ENCODE data around the gene PGAP3.
A peak's percentile ranks its signal among the peaks of the same experiment; 100 is the strongest.
"Not testable (repeated sequence)": the region's sequence is repeated elsewhere in the genome, so short reads cannot be mapped to it uniquely, and the experiment has no call there.

PGAP3 gene

DNA sequence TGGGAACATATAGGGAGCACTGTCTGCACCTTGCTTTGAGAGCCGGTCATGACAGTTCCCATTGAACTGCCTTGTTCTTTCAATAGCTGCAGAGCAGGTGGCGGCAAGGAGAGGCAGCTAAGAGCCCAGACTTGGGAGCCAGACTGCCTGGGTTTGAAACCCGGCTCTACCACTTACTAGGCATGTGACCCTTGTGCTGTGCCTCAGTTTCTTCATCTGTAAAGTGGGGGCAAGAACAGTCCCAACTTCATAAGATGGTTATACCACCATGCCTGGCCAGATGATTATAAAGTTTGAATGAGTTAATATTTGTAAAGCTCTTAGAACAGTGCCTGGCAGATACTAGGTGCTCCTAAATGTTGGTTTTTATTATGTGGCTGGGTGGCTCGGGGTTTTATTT lies 26.4 kb upstream of the PGAP3 start:
- DNase-seq = no peak

DNA sequence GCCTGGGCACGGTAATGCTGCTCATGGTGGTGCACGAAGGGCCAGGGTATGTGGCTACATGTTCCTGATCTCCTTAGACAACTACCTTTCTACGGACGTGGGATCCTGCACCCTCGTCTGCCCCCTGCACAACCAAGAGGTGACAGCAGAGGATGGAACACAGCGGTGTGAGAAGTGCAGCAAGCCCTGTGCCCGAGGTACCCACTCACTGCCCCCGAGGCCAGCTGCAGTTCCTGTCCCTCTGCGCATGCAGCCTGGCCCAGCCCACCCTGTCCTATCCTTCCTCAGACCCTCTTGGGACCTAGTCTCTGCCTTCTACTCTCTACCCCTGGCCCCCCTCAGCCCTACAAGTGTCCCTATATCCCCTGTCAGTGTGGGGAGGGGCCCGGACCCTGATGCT lies 24.0 kb upstream of the PGAP3 start:
- DNase-seq = no peak

DNA sequence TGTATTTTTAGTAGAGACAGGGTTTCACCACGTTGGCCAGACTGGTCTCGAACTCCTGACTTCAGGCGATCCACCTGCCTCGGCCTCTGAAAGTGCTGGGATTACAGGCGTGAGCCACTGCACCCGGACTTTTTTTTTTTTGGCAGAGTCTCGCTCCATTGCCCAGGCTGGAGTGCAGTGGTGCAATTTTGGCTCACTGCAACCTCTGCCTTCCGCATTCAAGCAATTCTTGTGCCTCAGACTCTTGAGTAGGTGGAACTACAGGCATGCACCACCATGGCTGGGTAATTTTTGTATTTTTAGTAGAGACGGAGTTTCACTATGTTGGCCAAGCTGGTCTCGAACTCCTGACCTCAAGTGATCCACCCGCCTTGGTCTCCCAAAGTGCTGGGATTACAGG lies 23.2 kb upstream of the PGAP3 start:
- DNase-seq = not testable (repeated sequence)

DNA sequence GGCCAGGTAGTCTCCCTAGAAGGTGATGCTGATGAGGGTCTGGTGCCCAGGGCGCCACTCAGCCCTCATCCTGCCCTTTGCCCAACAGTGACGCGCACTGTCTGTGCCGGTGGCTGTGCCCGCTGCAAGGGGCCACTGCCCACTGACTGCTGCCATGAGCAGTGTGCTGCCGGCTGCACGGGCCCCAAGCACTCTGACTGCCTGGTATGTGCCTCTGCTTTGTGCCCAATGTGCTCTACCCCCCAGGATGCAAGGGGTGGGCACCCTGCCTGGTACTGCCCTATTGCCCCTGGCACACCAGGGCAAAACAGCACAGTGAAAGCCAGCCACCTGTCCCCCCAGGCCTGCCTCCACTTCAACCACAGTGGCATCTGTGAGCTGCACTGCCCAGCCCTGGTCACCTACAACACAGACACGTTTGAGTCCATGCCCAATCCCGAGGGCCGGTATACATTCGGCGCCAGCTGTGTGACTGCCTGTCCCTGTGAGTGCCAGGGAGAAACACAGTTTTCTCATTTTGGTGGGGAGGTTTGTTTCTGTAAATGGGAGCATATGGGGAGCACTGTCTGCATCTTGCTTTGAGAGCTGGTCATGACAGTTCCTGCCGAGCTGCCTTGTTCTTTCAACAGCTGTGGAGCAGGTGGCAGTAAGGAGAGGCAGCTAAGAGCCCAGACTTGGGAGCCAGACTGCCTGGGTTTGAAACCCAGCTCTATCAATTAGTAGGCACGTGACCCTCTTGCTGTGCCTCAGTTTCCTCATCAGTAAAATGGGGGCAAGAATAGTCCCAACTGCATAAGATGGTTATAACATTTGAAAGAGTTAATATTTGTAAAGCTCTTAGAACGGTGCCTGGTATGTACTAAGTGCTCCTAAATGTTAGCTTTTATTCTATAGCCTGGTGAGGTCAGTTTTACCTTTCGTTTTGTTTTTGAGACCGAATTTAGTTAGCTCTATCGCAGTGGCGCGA lies 22.4 kb upstream of the PGAP3 start:
- DNase-seq = no peak

DNA sequence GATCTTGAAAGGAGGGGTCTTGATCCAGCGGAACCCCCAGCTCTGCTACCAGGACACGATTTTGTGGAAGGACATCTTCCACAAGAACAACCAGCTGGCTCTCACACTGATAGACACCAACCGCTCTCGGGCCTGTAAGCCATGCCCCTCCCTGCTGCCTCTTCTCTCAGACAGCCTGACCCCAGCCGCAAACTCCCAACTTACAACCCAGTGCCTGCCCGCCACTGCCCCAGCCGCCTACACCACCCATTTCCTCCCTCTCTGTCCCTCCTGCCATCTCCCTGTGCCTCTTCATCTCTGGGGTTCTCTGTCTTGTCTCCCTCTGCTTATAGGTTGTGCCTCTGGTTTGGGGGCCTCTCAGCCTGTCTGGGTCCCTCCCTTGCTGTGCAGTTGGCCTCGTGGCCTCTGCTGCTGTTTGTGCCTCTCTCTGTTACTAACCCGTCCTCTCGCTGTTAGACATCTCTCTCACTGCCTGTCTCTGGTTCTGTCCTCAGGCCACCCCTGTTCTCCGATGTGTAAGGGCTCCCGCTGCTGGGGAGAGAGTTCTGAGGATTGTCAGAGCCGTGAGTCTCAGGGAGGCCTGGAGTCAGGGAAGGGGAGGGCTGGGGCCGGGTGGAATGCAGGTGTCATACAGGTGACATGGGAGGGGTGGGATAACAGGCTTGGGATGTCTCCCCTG lies 21.6 kb upstream of the PGAP3 start:
- DNase-seq = no peak

DNA sequence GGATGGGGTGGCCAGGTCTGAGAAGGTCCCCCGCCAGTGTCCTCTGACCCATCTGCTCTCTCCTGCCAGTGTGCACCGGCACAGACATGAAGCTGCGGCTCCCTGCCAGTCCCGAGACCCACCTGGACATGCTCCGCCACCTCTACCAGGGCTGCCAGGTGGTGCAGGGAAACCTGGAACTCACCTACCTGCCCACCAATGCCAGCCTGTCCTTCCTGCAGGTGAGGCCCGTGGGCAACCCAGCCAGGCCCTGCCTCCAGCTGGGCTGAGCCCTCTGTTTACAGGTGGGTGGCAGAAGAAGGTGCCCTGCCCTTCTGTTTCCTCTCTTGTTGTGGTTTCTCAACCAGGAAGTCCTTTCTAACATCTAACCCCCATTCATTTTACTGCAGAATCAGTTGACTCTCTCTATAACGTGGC lies 19.1 kb upstream of the PGAP3 start:
- DNase-seq = no peak

DNA sequence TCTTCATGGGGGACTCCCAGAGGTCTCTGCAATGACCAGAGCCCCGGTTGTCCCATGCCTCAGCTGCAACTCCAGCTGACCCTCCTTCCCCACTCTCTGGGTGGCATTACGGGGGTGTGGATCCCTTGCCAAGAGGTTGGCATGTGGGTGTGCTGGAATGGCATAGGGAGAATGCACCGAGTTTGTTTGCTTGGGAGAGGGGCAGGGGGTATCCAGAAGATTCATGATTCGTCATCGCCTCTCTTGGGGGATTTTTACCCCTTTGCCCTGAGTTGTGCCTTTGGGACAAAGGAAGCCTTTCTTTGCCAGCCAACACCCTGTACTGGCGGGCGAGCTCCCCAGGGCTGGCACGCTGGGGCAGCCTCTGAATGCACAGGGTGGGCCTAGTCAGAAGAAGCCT lies 18.5 kb upstream of the PGAP3 start:
- DNase-seq = no peak

DNA sequence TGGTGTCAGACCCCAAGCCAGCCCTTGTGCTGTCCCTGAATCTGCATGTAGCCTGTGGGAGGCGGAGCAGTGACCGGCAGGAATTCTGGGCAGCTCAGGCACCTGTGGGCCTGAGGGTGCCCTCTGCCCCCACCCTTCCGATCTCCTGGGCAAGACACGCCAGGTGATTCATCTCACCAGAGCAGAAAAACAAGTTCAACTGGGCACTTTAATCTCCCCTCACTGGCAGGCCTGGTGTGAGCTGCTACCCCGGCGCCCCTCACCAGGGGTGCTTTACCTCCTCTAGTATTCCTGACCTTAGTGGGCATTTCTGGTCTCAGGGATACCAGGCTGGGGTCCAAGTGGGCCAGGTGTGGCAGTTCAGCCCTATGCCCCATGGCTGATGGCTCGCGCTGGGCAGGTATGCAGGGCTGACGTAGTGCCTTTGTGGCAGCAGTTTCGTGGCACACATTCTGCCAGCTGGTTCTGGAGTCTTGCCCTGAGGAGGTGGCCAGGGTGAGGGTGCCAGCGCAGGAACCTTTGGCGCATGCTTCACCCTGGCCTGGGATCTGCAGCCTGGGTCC lies 18.0 kb upstream of the PGAP3 start:
- no peak for DNase-seq

DNA sequence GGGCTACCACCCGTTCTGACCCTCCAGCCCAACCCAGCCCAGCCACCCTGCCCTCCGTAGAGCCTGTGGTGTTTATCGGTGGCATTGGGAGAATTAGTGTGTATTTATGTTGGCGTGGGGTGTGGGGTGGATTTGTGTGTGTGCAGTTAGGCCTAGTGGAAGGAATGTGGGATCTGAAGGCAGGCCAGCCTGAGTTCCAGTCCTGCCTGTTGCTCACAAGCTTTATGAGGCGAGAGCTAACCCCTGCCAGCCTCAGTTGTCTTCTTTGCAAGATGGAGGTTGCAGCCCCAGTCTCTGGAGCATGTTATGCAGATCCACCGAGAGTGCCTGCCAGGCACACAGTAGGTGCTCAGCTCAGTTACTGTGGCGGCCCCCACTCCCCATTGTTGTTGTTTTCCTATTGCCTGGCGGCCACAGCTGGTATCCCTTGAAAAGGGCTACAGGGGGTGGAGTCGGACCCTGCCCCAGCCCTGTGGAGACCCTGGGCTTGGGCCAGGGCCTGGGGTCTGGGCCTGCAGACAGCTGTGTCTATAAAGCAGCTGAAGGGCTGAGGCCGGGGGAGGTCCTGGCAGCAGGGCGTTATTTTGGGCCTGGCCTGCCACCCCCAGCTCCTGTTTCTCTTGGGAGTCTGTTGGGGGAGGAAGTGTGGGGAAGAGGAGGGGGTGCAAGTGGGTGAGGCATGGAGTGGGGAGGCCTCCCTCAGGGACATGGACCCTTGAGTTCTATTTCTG lies 17.1 kb upstream of the PGAP3 start:
- DNase-seq = peak; percentile 24

DNA sequence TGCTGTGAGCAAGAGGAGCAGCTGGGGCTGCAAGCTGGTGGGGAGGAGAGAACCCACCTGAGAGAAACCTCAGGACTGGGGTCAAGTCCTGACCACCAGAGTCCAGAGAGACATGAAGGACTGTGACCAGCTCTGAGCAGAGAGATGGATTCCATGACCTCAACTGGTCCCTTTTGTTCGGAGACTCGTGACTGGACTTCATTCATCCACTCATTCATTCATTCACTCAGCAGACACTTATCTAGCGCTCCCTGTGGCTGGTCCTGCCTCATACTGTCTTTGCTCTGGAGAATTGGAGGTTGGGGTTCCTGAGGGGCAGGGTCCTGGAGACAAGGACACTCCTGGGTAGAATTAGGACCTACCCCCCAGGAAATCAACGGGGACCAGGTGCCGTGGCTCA lies 16.1 kb upstream of the PGAP3 start:
- DNase-seq = no peak

DNA sequence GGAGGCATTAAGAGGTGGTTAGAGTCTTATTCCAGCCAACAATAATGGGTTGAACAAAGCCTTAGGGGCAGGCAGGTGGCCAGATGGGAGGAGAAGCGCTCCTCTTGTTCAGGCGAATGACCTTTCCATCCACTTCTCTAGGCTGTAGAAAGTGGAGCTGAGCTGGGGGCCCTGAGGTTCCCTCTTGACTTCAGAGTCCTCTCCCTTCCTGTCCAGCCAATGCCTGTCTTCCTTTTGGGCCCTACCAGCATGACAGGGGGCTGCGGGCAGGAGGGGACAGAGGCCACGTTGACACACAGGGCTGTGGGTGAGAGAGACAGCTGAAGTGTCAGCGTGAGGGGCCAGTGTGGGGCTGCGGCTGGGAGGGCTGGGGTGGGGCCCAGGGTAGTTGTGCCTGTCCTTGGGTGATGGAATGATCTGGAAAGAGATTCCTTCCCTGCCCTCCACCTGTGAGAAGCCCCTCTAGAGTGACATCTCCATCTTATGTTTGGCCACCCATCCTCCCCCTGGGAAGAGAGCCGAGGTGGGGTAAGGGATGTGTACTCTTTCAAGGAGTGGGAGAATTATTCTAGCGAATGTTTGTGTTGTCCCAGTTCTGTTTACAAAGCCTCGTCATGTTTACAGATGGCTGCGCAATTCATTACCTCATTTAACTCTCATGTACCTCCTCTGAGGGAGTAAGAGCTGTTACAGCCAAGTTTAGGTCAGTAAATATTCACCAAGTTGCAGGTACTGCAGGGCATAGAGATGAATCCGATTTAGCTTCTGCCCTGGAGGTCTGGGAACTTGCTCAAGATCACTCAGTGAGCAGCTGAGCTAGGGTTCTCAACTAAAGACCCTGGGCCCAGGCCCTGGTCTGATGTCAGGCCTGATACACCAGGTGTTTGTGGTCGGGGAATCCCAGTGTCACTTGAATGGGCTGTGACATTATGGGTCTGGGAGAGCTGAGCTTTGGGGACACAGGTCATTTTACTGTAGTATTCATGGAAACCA lies 15.3 kb upstream of the PGAP3 start:
- no peak for DNase-seq

DNA sequence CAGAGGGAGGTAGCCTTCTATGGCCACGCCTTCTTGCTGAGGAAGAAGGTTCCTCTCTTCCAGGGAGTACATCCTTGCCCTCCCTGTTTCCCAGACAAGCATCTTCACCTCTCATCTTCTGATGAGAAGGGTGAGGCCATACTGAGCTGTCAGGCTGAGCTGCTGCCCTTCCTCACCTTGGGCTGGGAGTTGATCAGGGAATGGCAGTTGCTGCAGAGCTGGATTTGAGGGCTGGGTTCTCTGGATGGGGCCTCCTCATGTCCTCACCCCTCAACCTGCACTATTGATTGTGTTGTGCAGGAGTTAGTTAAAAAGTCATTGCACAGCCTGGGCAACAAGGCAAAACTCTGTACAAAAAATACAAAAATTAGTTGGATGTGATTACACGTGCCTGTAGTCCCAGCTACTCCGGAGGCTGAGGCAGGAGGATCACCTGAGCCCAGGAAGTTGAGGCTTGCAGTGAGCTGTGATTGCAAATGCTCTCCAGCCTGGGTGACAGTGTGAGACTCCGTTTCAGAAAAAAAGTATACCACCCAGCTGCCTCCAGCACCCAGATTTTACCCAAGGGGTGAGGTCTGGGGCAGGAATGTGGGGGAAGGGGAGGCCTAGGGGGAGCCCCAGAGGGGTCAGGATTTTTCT lies 14.0 kb upstream of the PGAP3 start:
- DNase-seq = no peak

DNA sequence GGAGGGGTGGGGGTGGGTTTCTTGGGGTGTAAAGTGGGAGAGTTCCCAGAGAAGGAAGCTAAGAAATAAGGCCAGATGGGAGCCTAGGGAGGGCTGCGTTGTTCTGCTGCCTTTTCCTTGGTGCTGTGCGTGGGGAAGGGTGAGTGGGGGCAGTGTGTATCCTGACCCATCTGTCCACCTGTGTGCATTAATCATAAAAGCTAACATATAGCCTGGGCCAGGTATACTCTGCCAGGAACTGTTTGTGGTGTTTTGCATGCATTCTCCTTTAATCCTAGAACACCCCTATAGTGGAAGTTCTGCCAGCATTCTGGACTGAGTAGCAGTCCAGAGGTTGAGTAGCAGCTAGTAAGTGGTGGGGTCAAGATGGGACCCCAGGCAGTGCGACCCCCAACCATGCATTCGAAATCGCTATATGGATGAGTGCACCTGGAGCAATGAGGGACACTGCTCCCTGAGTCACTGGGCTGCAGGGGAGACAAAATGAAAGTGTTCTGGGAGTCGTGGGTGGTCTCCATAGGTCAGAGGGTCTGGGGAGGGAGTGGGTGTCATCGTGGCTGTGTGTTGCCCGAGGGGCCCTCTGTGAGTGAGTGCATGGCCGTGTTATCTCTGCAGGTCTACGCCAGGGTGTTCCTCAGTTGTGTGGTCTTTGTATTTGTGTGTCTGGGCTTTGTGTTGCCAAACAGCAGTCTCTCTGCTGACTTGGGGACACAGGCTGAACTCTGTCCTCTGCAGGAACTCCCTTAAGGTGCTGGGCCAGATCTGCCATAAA lies 13.3 kb upstream of the PGAP3 start:
- no peak for DNase-seq

DNA sequence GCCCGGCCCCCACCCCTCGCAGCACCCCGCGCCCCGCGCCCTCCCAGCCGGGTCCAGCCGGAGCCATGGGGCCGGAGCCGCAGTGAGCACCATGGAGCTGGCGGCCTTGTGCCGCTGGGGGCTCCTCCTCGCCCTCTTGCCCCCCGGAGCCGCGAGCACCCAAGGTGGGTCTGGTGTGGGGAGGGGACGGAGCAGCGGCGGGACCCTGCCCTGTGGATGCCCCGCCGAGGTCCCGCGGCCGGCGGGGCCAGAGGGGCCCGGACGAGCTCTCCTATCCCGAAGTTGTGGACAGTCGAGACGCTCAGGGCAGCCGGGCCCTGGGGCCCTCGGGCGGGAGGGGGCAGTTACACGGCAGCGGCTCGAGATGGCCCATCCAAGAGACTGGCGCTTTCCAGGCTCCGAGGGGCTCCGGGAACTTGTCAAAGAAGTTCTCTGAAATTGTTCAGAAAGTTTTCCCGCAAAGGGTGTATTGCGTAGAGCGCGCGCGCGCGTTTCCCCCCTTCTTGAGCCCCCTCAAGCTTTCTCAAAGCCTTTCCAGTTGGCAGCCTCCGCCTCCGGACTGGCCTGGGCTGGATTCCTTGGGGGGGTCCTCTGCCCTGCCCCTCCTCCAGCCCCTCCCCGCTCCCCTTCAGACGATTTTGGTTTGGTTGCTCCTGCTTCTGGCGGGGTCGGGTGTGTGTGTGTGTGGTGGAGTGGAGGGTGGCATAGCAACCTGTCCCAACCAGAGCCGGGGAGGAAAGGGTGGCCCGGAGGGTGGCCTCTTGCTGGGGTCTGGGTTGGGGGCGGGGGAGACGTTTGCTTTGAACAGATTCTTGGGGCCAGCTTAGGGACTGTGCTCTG lies 12.5 kb upstream of the PGAP3 start:
- peak; percentile 19 for DNase-seq

DNA sequence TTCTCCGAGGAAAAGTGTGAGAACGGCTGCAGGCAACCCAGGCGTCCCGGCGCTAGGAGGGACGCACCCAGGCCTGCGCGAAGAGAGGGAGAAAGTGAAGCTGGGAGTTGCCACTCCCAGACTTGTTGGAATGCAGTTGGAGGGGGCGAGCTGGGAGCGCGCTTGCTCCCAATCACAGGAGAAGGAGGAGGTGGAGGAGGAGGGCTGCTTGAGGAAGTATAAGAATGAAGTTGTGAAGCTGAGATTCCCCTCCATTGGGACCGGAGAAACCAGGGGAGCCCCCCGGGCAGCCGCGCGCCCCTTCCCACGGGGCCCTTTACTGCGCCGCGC lies 11.9 kb upstream of the PGAP3 start, which contains the start of gene ERBB2:
Gene ERBB2 (plus strand): TSS at position 247 of the 330 bp plus-strand sequence. CDS start 175 bp downstream, outside the sequence.
- DNase-seq = peak; percentile 83

DNA sequence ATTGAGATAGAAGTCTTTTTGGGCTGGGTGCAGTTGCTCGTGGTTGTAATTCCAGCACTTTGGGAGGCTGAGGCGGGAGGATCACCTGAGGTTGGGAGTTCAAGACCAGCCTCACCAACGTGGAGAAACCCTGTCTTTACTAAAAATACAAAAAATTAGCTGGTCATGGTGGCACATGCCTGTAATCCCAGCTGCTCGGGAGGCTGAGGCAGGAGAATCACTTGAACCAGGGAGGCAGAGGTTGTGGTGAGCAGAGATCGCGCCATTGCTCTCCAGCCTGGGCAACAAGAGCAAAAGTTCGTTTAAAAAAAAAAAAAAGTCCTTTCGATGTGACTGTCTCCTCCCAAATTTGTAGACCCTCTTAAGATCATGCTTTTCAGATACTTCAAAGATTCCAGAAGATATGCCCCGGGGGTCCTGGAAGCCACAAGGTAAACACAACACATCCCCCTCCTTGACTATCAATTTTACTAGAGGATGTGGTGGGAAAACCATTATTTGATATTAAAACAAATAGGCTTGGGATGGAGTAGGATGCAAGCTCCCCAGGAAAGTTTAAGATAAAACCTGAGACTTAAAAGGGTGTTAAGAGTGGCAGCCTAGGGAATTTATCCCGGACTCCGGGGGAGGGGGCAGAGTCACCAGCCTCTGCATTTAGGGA lies 11.4 kb upstream of the PGAP3 start:
- DNase-seq = not testable (repeated sequence)

DNA sequence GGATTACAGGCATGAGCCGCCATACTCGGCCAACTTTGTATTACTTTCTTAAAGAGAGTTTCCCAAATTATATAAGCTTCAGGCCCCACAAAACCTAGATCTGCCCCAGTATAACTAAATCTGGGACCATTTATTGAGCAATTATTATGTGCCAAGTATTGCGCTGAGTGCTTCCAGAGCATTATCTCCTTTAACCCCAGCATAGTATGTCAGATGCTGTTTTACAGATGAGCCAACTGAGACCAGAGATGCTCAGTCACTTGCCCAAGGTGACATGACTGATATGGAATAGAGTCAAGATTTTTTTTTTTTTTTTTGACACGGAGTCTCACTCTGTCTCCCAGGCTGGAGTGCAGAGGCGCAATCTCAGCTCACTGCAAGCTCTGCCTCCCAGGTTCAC lies 10.1 kb upstream of the PGAP3 start:
- no peak for DNase-seq

DNA sequence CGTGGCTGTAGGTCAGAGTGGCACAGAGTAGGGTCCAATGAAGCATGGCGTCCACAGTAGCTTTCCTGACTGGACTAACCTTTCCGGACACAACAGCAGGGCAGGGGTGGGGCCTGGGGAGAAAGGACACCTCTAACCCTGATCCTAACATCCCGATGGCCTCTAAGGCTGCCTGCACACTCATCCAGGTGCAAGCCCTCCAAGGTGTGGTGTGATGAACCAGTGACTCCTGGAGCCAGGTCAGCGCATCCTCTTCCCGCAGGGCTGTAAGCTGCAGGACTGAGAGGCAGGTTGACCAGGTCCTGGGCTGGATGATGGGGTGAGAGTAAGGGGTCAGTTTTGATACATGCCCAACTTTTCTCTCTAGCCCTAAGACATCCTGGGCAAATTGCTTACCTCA lies 8.9 kb upstream of the PGAP3 start:
- DNase-seq = no peak

DNA sequence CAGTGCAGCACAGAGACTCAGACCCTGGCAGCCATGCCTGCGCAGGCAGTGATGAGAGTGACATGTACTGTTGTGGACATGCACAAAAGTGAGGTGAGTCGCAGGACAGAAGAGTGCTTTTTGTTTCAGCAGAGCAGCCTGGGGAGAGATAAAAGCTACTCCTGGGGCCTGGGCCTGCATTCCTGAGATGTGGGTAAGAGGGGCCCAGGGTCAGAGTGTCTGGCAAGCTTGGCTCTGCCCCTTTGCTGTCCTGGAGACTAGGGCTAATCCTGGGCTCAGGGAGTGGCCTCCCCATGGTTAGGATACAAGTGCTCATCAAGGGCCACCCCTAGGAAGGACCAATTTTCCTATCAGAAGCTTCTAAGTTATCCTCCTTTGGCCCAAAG lies 7.2 kb upstream of the PGAP3 start:
- no peak for DNase-seq

All from fibroblast of skin of scalp (primary cell).